Keratinocyte (primary cell): ENCODE measurements around the gene OR5K2. TPM values are rescaled to one million over a fixed set of nuclear protein-coding genes. Genes with fewer than 3 reads are reported as not detected.

ENCODE experiments used
- DNase-seq: peaks from one replicate; pipeline ENCODE4 v3.0.0-alpha.2; 2011; ENCODE audit warnings: low read depth, missing footprints, low spot score
- FAIRE-seq: peaks from 2 replicates; lab custom pipeline; 2011; peaks lifted over from hg19 to GRCh38; lab: Jason Lieb, UNC
- H2AFZ ChIP-seq: 2 replicates; pipeline ENCODE4 v1.6.0; 2012; ENCODE audit warnings: low read length, control low read depth, inconsistent platforms; ENCODE audit not compliant: control insufficient read depth
- H3K27ac ChIP-seq: 2 replicates; pipeline ENCODE4 v1.5.1; 2011; ENCODE audit warnings: low read length; ENCODE audit not compliant: control insufficient read depth, insufficient read depth
- H3K27me3 ChIP-seq: 3 replicates; pipeline ENCODE4 v1.6.0; 2011; ENCODE audit warnings: low read length; ENCODE audit not compliant: control insufficient read depth, insufficient read depth; ENCODE audit errors: extremely low read depth
- H3K36me3 ChIP-seq, 2 experiments: 2 replicates in 1 of 2; 3 replicates in 1 of 2; pipeline ENCODE4 v1.5.1; 2011; ENCODE audit warnings: low read length in 2 of 2, mild to moderate bottlenecking in 1 of 2; ENCODE audit not compliant: control insufficient read depth in 2 of 2, insufficient read depth in 2 of 2; ENCODE audit errors: extremely low read depth in 1 of 2
- H3K4me1 ChIP-seq: 3 replicates; pipeline ENCODE4 v1.5.1; 2011; ENCODE audit warnings: low read length; ENCODE audit not compliant: control insufficient read depth, insufficient read depth; ENCODE audit errors: extremely low read depth
- H3K4me2 ChIP-seq: 3 replicates; pipeline ENCODE4 v1.6.0; 2011; ENCODE audit warnings: low read depth, low read length; ENCODE audit not compliant: control insufficient read depth, insufficient read depth; ENCODE audit errors: extremely low read depth
- H3K4me3 ChIP-seq, 3 experiments: fragments of 200-600 bp in 1 of 3; sonication (generic) in 1 of 3; 2 replicates in 2 of 3; 3 replicates in 1 of 3; pipeline ENCODE4 v1.5.1; 2011 to 2016; ENCODE audit warnings: low read length in 3 of 3, mild to moderate bottlenecking in 3 of 3, control low read depth in 2 of 3, inconsistent platforms in 1 of 3, low read depth in 1 of 3, mixed read lengths in 1 of 3, mixed run types in 1 of 3, moderate library complexity in 1 of 3; ENCODE audit not compliant: control insufficient read depth in 2 of 3, insufficient read depth in 2 of 3; ENCODE audit errors: extremely low read depth in 1 of 3
- H3K79me2 ChIP-seq: 2 replicates; pipeline ENCODE4 v1.6.0; 2012; ENCODE audit warnings: low read length; ENCODE audit not compliant: control insufficient read depth, insufficient read depth
- H3K9ac ChIP-seq: 3 replicates; pipeline ENCODE4 v1.6.0; 2011; ENCODE audit warnings: low read length; ENCODE audit not compliant: control insufficient read depth, insufficient read depth; ENCODE audit errors: extremely low read depth
- H3K9me1 ChIP-seq: 3 replicates; pipeline ENCODE4 v1.6.0; 2011; ENCODE audit warnings: low read length; ENCODE audit not compliant: control insufficient read depth, insufficient read depth; ENCODE audit errors: extremely low read depth
- H3K9me3 ChIP-seq: 2 replicates; pipeline ENCODE4 v1.5.1; 2012; ENCODE audit warnings: low read depth, low read length; ENCODE audit not compliant: control insufficient read depth
- H4K20me1 ChIP-seq: 3 replicates; pipeline ENCODE4 v1.6.0; 2011; ENCODE audit warnings: low read length; ENCODE audit not compliant: control insufficient read depth, insufficient read depth; ENCODE audit errors: extremely low read depth
- EZH2 ChIP-seq: IDR thresholded peaks from one replicate; pipeline ENCODE4 v1.6.1; 2012; ENCODE audit warnings: inconsistent platforms, mild to moderate bottlenecking, low read length, moderate library complexity
- dilution Hi-C: fragments of 300-500 bp; cut with MboI; formaldehyde crosslinking; loops from one replicate; pipeline ENCODE4 v1.7.0; 2020; ENCODE audit warnings: low sequenced_read_pairs; ENCODE audit not compliant: extremely low pct_ligation_motif_present
- polyA plus RNA-seq, 5 experiments: library from polyadenylated mRNA; depleted of rRNA in 3 of 5; stranded (reverse) in 3 of 5; stranded (forward) in 1 of 5; unstranded in 1 of 5; fragments of >200 nt; gene quantifications; 1 replicate in 1 of 5; 2 replicates in 3 of 5; 3 replicates in 1 of 5; pipeline versions ENCODE4 v1.2.1 to v1.2.3, GENCODE V29; 2011 to 2012; ENCODE audit warnings: missing spikeins in 2 of 5, low read depth in 1 of 5, low replicate concordance in 1 of 5
- TF ChIP-seq, protein P1 (sequence below), 3 experiments: IDR thresholded peaks in 1 of 3; conservative IDR thresholded peaks in 1 of 3; optimal IDR thresholded peaks in 1 of 3; 2 replicates in 2 of 3; 3 replicates in 1 of 3; pipeline versions ENCODE3 to v1.5.1; 2011; ENCODE audit warnings: low read length in 3 of 3, mild to moderate bottlenecking in 3 of 3, moderate library complexity in 2 of 3, control low read depth in 1 of 3, inconsistent platforms in 1 of 3; ENCODE audit not compliant: insufficient read depth in 2 of 3; ENCODE audit errors: extremely low read depth in 1 of 3

The OR5K2 gene
- polyA plus RNA-seq, 1 donor (not counting 4 experiments of a cell fraction or from before 2014, with no cell fraction given): not detected

DNA sequence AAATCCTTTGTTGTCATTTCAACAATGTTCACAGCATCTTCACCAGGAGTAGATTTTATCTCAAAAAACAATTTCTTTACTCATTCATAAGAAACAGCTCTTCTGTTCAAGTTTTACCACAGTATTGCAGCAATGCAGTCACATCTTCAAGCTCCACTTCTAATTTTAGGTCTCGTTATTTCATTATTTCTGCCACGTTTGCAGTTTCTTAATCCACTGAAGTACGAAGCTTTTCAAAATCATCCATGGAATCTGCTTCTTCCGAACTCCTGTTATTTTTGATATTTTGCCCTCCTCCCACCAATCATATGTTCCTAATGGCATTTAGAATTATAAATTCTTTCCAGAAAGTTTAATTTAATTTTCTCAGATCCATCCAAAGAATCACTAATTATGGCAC lies 47.1 kb upstream of the OR5K2 start:
- Histone ChIP-seq H4K20me1 (no peaks in the 10 kb centered on the region), H3K27ac (no peak overlapping the region), H3K9me1 (no peaks in the 10 kb centered on the region), H2AFZ (no peak overlapping the region), H3K27me3 (no peaks in the 10 kb centered on the region), H3K9ac (no peak overlapping the region), H3K79me2 (no peaks in the 10 kb centered on the region), H3K4me3 (no peak overlapping the region), H3K4me2 (no peak overlapping the region), H3K9me3 (no peaks in the 10 kb centered on the region), H3K4me1 (peaks cover 13% of the 10 kb centered on the region), H3K36me3 (no peaks in the 10 kb centered on the region)
- no peak for DNase-seq
- FAIRE-seq: no peak
- TF ChIP-seq, protein P1, sequence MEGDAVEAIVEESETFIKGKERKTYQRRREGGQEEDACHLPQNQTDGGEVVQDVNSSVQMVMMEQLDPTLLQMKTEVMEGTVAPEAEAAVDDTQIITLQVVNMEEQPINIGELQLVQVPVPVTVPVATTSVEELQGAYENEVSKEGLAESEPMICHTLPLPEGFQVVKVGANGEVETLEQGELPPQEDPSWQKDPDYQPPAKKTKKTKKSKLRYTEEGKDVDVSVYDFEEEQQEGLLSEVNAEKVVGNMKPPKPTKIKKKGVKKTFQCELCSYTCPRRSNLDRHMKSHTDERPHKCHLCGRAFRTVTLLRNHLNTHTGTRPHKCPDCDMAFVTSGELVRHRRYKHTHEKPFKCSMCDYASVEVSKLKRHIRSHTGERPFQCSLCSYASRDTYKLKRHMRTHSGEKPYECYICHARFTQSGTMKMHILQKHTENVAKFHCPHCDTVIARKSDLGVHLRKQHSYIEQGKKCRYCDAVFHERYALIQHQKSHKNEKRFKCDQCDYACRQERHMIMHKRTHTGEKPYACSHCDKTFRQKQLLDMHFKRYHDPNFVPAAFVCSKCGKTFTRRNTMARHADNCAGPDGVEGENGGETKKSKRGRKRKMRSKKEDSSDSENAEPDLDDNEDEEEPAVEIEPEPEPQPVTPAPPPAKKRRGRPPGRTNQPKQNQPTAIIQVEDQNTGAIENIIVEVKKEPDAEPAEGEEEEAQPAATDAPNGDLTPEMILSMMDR (optimal IDR thresholded peaks at IDR 0.05 in 1 of 3, IDR thresholded peaks at IDR 0.05 in 1 of 3, conservative IDR thresholded peaks at IDR 0.05 in 1 of 3; ENCODE audit: extremely low read depth in 1 of 3, insufficient read depth in 2 of 3, low read length in 3 of 3): no peak
- no peak for TF ChIP-seq EZH2
- dilution Hi-C loops: no loop called here

DNA sequence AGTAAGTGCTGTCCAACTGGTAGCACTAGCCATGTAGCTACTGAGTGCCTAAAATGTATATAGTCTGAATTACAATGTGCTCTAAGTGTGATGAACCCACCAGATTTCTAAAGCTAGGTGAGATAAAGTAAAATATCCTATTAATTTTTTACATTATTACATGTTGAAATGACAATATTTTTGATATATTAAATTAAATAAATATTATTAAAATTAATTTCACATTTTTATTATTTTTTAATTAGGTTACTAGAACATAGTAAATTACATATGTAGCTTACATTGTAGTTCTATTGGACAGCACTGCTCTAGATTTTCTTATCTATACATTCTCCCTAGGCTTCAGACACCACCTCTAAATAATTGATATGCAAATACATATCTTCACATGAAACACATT lies 43.7 kb upstream of the OR5K2 start:
- H2AFZ ChIP-seq: no peak overlapping the region
- no peak for FAIRE-seq

More for the DNA sequence above, 43.7 kb upstream of the OR5K2 start:
- no peaks in the 10 kb centered on the region for H3K79me2 ChIP-seq
- no peak overlapping the region for H3K4me2 ChIP-seq
- H3K27me3 ChIP-seq: no peaks in the 10 kb centered on the region
- H3K4me3 ChIP-seq: no peak overlapping the region
- no peaks in the 10 kb centered on the region for H3K4me1 ChIP-seq
- DNase-seq: no peak
- no peaks in the 10 kb centered on the region for H3K36me3 ChIP-seq
- H3K9ac ChIP-seq: no peak overlapping the region
- H4K20me1 ChIP-seq: no peaks in the 10 kb centered on the region
- H3K9me1 ChIP-seq: no peaks in the 10 kb centered on the region
- no peak overlapping the region for H3K27ac ChIP-seq
- dilution Hi-C loops: no loop called here
- no peaks in the 10 kb centered on the region for H3K9me3 ChIP-seq
- no peak for TF ChIP-seq EZH2
- TF ChIP-seq, protein P1 (optimal IDR thresholded peaks at IDR 0.05 in 1 of 3, IDR thresholded peaks at IDR 0.05 in 1 of 3, conservative IDR thresholded peaks at IDR 0.05 in 1 of 3; ENCODE audit: extremely low read depth in 1 of 3, insufficient read depth in 2 of 3, low read length in 3 of 3): no peak
